Measurements from ENCODE around the gene ASPSCR1. TPM values are rescaled to one million over a fixed set of nuclear protein-coding genes. Genes with fewer than 3 reads are reported as not detected.
A peak's percentile ranks its signal among the peaks of the same experiment; 100 is the strongest.

The ASPSCR1 gene
- total and polyA plus RNA-seq, 2 of the 8 experiments (the other 6 are each of a cell fraction or from before 2014, with no cell fraction given), result 33.3 to 43.7 TPM

DNA sequence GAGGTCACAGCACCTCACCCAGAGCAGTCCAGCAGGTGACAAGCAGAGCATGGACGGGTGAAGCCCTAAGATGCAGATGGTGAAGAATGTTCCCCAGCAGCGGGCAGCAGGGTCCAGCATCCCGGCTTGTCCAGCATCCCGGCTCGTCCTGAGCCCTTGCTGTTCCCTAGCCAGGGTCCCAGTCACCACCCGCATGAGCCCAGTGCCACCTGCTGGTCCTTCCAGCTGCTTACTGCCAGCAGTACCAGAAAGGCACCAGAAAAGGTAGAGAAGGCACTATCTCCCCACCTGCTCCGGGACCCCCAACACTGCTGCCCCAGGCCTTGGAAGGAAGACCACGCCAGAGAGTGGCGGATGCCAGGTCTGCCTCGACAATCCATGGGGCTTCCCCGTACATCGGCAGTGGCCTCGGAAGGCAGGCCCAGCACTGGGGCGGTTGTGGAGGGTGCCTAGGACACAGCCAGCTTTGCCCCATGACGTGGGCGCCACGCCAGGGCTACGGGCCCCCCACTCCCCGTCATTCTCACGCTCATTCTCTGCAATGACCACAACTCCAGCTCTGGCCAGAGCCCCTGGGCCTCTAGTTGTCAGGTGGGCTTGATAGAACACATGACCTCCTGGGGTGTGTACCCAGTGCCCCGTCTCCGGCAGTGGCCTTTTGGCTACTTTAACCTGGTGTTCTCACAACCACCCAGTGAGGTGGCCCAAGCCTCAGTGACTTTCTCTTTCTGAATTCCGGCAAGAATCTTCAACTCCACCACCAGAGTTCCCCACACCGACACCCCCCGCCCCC lies 43.9 kb downstream of the ASPSCR1 start (continued):
- no peak for TF ChIP-seq TAF1 (IDR thresholded peaks at IDR 0.05; ENCODE audit: low read depth, low read length)
- TF ChIP-seq RAD21 (IDR thresholded peaks at IDR 0.05 in 1 of 2, conservative IDR thresholded peaks at IDR 0.05 in 1 of 2; ENCODE audit: low read depth in 2 of 2, low read length in 2 of 2), result peak; percentile 56 to 75
